Fibroblast of skin of abdomen (primary cell): ENCODE results near the gene ANGPTL5. TPM values are rescaled to one million over a fixed set of nuclear protein-coding genes. Genes with fewer than 3 reads are reported as not detected.
"Not testable (repeated sequence)": the region's sequence is repeated elsewhere in the genome, so short reads cannot be mapped to it uniquely, and the experiment has no call there.

Experiments
- DNase-seq: peaks from one replicate; pipeline ENCODE4 v3.0.0-alpha.2; 2013
- polyA plus RNA-seq, 2 experiments: library from polyadenylated mRNA; unstranded; fragments of 120-200 nt; gene quantifications; one replicate each; pipeline ENCODE4 v1.2.1, GENCODE V29; 2013; ENCODE audit not compliant: insufficient read length in 2 of 2

The ANGPTL5 gene
- polyA plus RNA-seq (2013, experiment 1 of 2; ENCODE audit: insufficient read length): not detected
- not detected for polyA plus RNA-seq (2013, experiment 2 of 2; ENCODE audit: insufficient read length)

DNA sequence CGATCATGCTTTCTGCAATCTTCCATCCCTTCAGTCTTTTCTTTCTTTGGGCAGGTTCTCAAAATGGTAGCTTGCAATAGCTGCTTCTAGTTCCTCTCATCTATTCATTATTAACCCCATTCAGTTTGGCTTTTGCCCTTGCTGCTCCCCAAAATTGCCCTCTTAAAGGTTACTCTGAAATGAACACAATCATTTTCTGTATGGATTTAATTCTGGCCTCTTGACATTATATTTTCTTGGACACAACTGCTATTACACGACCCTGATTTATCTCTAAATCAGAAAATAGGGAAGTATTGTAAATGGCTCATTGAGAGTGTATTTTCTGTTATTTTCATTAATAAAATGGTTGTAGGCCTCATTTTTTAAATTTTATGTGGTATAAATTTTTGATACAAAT, at the start of gene ANGPTL5:
Gene ANGPTL5 (minus strand): TSS at position 101 of the 400 bp plus-strand sequence. CDS start 8,613 bp downstream, outside the sequence.
- DNase-seq: no peak

DNA sequence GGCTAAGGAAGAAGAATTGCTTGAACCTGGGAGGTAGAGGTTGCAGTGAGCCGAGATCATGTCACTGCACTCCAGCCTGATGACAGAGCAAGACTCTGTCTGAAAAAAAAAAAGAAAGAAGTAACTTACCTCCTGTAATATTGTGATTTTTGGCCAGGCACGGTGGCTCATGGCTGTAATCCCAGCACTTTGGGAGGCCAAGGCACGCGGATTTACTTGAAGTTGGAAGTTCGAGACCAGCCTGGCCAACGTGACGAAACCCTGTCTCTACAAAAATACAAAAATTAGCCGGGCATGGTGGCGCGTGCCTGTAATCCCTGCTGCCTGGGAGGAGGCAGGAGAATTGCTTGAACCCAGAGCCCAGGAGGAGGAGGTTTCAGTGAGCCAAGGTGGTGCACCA, 47.9 kb upstream of the ANGPTL5 start:
- DNase-seq: not testable (repeated sequence)

DNA sequence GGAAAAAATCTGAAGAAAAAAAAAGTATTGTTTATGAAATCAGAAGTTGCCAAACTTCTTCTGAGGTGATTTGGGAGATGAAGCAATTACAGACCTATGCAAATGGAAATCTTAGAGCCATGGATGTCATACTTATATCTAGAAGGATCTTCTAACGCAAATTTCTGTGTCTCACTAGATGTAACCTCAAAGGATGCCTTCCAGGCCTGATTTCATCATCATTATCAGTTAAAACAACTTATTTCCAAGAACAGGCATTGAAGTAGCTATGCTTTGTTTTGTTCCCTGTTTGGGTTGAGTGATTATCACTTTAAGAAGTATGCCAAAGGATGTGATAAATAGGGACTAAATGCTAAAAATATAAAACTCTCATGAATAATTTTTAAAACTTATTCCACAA, 43.9 kb upstream of the ANGPTL5 start:
- no peak for DNase-seq

DNA sequence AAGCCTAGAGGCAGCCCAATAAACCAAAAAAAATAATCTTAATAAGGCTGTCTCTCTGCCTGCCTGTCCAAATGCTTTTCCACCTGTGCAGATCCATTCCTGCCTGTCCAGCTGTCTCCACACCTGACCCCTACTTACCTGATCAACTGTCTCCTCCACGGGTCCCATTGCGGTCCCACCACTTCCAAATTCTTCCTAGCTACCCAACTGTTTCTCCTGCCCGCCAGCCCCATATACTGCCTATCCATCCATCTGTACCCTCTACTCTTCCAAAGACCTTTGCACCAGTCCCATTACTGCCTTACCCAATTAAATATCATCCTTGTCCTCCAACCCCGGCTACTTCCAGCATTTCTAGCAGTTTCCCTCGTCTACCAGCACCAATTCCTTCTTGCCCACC, 39.4 kb upstream of the ANGPTL5 start:
- no peak for DNase-seq

DNA sequence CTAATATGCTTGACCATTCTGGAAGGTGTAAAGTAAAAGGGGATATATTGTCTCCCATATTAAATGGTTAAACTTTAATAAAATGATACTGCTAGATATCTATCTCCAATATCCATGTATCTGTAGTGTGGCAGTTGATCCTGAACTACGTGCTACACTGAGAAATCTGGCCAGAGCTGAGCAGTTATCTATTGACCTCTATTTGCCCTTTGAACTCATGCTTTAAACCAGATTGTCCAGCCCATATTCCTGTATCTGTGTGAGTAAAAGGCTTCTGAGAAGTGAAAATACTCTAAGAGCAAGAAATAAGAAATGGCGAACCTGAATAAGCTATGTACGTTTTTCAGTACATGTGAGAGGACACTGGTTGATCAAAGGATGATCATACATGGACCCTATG, 39.0 kb upstream of the ANGPTL5 start:
- DNase-seq: no peak

DNA sequence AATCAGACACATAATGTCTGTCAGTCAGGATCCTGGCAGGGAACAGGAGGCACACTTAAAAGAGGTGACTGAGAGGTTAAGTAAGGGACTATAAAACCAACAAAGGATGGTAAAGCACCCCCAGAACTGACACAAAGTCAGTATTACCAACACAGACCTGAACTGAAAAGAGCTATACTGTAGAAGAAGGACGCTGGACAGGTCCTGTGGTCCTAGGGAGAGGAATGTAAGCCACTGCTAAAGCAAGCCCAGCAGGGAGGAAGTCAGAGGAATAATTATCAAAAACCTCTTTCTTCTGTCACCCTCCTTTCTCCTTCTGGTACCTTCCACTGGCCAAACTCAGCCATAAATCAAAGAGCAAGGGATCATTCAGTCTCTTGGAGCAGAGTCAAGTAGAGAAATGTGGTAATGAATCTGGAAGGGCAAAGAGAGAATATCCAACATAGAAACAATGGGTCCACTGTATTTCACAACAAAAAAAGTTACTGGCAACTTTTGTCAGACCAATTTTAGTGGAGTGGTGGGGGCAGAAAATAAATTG, 33.4 kb upstream of the ANGPTL5 start:
- no peak for DNase-seq

DNA sequence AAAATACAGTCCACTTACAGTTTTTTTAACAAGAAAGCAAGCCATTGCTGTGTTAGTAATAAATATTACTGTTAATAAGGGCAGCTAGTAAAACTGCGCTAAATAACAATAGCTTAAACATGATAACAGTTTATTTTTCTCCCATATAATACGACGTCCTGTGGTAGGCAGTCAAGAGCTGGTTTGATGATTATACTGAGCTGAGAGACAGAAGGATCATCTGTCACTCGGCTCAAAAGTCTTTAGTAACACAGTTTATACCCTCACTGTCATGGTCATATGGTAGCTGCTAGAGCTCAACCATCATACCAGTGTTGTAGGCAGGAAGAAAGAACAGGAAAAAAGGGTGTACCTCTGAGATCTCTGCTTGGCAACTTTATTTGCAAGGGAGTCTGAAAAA, 29.1 kb upstream of the ANGPTL5 start:
- DNase-seq: no peak

DNA sequence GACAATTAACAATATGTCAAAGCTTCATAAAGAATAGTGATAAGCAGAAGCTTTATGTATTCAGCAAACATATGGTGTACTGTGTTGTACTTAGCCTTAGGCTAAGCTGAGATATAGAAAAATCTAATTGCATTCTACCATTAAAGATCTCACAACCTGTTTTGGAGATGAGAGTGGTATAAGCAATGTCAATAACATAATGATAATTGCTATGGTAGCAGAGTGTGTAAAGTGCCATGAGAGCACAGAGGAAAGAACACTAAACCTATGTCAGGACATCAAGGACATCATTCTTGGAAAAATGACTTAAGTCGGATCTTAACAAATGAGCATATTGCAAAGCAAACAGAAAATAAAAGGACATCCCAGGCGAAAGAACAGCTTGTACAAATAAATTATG, 28.6 kb upstream of the ANGPTL5 start:
- DNase-seq: no peak

DNA sequence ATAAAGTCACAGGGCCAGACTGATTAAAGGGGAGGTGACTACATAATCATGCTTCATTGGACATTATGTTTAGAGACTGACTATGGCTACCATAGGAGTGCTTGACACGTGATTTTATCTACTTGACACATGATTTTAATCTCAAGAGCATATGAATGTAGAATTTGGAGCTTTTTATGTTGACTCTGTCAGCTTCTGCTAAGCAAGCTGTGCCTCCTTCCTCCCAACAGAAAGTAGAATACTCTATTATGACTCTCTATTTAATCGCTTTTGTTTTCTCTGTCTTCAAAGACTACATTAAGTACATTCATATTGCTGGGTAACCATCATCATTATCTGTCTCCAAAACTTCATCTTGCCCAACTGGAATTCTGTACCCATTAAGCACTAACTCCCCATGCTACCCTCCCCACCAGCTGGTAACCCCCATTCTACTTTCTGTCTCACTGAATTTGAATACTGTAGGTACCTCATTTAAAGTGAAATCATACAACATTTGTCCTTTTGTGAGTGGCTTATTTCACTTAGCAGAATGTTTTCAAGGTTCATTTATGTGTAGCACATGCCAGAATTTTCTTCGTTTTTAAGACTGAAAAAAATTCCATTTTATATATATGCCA, 24.7 kb upstream of the ANGPTL5 start:
- DNase-seq: no peak

DNA sequence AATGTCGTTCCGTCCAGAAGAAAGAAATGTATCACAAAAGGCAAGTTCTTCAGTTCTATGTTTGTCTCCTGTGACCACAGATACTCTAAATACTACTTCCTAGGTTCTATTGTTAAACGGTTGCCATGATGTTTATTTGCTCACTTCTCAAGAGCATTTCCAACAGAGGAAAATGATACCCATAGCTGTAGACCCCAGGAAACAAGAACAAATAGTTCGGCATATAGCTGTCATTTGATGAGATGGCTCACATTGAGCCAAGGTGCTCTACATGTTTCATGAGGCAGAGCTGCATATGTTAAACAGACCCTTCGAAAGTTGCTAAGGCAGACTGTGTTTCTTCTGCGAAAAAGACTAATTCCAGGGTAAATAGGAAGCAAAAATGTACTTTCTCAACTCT, 15.4 kb upstream of the ANGPTL5 start:
- no peak for DNase-seq

DNA sequence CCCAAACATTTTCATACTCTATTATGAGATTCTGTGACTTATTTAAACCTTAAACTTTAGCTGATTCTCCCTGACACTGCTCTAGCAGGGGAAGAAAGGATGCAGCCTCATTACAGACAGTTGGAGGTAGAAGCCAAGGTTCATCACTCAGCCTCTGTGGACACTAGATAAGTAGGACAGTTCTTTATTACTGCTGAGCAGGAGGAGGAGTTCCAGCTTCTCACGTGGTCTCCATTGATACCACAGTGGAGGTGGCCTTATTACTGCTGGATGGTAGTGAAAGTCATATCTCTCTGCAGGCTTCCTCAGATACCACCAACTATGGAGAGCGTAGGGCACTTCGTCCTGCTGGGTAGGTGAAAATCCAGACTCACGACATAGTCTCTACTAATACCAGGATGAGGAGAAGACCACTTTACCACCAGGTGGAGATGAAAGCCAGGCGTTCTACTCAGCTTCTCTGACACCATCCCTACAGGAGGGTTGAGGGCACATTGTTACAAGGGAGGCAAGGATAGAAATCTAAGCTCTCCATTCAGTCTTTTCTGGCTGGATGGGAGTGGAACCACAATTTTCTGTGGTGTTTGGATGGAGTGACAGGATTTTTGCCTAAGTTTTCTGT, 13.1 kb upstream of the ANGPTL5 start:
- DNase-seq: no peak

DNA sequence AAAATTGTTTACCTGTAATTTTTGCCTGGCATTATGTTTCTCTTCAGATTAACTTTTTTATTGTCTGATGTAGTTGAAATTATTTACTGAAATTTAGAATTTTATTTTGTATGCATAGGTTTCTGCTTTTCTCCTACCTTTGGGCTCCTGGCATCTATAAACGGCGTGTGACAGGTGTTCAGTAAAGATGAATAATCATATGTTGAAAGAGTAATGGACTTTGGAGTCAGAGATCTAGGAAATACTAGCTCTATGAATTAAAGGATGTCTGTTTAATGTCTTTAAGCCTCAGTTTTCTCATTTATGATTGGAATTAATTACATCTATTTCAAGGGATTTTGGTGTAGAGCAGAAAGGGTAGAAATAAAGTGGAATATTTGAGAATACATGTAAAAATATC, 7.2 kb upstream of the ANGPTL5 start:
- no peak for DNase-seq

DNA sequence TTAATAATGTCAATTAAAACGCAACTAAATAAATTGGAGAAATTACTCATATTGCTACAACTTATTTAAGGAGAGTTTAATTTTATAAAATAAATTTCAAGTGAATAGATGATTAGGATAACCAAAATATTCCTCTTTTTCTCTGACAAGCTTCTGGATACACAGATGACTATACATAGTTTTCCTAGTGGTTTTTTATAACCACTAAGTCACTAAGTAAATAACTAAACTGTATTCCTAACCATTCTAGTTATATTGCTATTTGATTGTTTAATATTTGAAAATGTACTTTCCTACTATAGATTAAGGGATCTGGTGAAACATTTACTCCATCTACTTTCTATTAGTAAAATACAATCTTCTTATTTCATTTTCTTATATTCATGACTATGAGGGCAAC, 4.7 kb upstream of the ANGPTL5 start:
- no peak for DNase-seq

DNA sequence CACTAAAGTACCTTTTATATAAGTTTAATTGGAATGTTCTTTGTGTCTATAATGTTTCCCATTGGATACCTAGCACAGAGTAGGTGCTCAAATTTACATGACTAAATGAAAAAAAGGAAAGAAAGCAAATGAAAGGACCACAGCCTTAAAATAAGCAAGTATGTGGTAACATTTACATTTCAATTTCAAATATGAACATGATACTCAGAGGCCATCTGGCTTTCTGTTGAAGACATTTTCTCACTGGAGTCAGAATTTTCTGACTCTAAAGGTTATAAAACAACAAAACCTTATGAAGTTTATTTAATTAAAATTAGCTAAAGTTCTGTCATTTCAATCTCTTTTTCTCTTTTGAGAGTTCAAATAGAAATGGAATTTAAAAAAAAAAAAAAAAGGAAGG, 904 bp upstream of the ANGPTL5 start:
- no peak for DNase-seq

DNA sequence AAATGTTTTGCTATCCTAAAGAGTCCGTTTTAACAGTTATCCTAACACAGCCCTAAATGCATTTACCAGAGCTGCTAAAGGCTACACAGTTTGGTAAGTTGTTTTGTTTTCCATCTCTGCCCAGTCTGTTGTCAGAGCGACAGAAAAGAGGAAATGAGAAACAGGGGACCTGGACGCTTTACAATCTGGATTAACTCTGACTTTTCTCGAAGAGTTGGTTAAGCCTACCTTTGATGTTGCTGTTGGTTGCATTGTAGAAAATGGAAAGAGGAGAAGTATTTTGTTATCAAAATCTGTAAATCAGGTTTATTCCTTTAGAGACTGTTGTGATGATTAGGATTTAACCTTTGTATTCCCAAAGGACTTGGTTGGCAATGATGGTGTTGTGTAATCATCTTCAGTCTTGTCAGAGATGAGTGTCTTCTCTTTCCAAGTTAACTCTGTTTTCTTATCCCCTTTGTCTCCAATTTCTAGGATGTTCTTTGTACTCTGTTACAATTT, 481 bp downstream of the ANGPTL5 start:
- DNase-seq: peak; percentile 9

DNA sequence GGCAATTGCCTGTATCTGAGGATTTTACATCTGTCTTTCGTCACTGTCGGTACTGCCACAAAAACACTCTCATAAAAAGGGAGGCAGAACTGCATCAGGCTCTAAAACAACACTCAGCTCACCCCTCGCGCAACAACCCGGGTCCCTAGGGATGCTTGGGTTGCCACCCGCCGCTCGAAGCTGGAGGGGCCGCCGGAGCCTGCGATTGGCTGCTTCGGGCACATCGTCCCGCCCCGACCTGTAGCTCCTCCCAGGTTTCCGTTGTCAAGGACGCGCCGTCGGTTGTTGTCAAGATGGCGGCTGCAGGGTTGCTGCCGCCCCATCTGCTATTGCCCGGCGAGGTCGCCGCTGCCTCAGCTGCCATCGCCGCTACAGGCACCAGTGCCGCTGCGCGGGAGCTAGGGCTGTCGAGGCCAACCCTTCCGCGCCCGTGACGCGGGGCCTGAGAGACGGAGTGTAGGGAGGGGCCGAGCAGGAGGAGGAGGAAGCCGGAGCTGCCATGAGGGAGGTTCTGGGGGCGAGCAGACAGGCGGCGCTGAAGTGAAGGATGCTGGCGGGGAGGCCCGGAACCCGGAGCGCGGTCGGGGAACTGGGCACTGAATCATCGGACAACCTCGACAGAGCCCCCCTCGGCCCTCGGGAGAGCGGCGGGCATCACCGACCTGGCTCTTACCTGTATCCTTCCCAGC, 1.4 kb downstream of the ANGPTL5 start, which contains the start of gene CEP126:
Gene CEP126 (plus strand): TSS at position 273 of the 689 bp plus-strand sequence. CDS start 275 bp downstream, at position 548.
- DNase-seq: peak; percentile 93

DNA sequence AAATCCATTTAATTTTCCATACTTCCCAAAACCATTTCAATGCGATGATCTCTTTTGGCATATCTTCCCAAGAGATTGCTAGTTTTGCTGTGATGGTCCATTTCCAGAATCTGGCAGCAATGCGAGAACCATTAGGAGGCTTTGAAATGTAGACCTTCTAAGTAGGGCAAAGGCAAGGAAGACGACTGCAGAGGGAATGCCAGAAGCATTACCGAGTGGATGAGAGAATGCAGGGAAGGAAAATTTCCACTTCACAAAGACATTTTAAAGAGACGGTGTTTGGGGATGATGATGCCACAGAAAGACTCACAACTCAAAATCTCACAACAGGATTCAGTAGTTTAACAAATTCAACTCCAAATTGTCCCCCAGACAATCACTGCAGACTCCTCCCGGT, 2.0 kb downstream of the ANGPTL5 start:
- peak; percentile 36 for DNase-seq

DNA sequence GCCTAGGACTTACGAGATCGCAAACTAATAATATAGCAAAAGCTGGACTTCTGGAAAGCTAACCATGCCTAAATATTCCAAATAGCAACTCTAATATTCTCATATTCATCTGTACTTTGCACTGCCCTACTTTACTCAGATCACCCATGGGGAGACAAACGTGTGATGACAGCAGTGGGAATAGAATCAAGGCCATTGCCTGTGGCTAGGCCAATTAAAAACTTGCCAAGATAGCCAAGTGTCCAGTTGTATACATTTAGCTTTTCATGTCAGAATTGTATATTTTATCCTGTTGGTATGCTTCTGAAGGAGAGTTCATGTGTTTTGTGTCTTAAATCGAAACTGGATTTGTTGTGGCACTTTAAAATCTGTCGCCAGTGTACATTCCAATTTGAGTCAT, 2.7 kb downstream of the ANGPTL5 start:
- no peak for DNase-seq

DNA sequence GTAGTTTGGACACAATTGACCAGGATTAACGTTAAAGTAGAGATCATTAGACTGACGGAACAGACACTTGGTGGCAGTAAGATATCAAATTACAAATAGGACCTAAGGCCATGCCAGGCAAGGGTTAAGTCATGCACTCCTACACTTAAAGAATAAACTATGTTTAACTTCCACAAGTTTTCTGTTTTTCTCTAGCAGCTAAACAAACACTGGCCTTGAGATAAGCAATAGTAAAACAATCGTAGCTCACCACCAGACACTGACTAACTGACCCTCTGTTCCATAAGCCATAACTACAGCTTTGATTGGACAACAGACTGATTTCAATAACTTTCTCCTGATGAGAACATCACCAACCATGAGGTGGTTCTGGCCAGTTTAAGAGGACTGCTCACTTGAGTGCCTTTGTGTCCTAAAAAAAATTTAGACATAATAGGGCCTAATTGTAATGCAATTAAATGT, 3.5 kb downstream of the ANGPTL5 start:
- no peak for DNase-seq

DNA sequence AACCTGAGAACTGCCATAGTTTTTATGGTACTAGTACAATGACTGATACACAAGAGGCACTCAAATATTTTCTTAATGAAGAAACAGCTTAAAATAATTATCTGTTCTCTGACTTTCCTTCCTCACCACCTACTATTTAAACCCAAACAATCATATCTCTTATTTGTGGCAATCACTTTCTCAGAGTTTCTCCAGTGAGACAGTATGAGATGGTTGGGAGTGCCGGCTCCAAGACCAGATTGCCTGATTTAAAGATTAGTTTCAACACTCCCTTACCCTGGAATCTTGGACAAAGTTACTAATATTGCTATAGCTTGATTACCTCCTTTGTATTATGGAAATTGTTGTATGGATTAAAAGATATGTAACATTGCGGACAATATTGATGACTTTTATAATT, 7.2 kb downstream of the ANGPTL5 start:
- no peak for DNase-seq

DNA sequence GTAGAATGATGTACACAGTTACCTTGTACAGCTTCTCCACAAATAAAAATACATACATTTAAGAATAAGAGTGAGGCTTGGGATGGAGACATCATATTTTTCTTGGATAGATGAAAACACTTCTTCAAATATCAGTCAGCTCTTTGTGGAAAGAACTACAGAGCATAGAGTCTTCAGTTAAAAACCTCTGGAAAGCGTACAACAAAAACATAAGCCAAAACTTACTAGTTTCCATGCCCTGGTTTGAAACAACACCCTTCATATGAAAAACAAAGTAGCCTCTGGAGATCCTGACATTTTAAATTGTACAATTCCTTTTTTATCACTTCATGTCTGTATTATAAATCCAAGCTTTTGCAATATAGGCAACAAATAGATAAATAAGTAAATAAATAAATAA, 8.5 kb downstream of the ANGPTL5 start:
- DNase-seq: no peak

DNA sequence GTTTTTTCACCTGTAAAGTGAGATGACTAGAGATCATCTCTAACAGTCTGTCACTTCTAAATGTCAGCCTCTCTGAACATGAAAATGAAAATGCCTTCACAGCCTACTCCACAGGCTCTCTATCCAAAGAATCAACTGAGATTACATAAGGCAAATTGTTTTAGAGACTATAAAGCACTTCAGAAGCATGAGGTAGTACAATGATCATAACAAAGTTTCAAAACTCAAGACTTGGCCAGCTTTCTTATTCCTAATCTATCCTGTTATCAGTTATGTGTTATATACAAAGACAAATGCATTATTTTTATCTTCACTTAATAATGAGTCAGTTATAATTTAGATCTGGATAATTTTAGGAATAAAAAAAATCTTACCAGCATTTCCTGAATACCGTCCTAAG, 21.8 kb downstream of the ANGPTL5 start:
- no peak for DNase-seq

DNA sequence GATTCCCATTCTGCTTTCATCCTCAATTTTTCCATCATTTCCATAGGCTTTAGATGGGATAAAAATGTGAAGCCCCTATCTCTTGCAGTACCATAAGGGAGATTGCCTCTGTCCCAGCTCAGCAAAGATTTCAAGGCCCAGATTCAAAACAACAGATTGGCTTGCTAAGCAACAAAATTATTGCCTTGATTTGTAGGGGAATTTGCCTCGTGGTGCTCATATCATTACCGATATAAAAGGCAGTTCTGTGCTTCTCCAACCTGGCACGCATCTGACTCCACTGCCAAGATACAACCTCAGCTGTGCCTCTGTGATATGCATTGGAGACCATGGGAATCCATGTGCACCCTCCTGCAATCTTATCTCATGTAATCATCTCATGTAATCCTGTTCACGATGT, 26.6 kb downstream of the ANGPTL5 start:
- no peak for DNase-seq
